DMS 273 (cell line): ENCODE data around the gene RBM44.

Experiments
- DNase-seq: peaks from one replicate; lab custom pipeline; 2025; ENCODE audit not compliant: unreplicated experiment; lab: John Stamatoyannopoulos, UW

Gene RBM44

GRCh38 chr2:237869343-237870102 is 70.9 kb downstream of the RBM44 start:
- DNase-seq = no peak

GRCh38 chr2:237870126-237870525 is 71.5 kb downstream of the RBM44 start:
- DNase-seq = no peak

- DNase-seq = no peak
Measured at GRCh38 chr2:237870754-237871651, 72.4 kb downstream of the RBM44 start.

GRCh38 chr2:237872178-237872887 is 73.8 kb downstream of the RBM44 start:
- no peak for DNase-seq

GRCh38 chr2:237873421-237873831 is 74.8 kb downstream of the RBM44 start:
- no peak for DNase-seq

- no peak for DNase-seq
Measured at GRCh38 chr2:237873897-237874551, 75.4 kb downstream of the RBM44 start.

GRCh38 chr2:237874585-237875161 is 76.1 kb downstream of the RBM44 start:
- no peak for DNase-seq

GRCh38 chr2:237875256-237876060 is 76.9 kb downstream of the RBM44 start:
- no peak for DNase-seq

GRCh38 chr2:237876061-237876526 is 77.5 kb downstream of the RBM44 start:
- DNase-seq = no peak

- no peak for DNase-seq
Measured at GRCh38 chr2:237876532-237876931, 78.0 kb downstream of the RBM44 start.

- no peak for DNase-seq
Measured at GRCh38 chr2:237876951-237877491, 78.4 kb downstream of the RBM44 start.

- DNase-seq = no peak
Measured at GRCh38 chr2:237877576-237878307, 79.2 kb downstream of the RBM44 start.

GRCh38 chr2:237878321-237879057 is 79.9 kb downstream of the RBM44 start:
- no peak for DNase-seq

- DNase-seq = peak; percentile 82
Measured at GRCh38 chr2:237879058-237879430, 80.5 kb downstream of the RBM44 start.

GRCh38 chr2:237879991-237880560 is 81.5 kb downstream of the RBM44 start:
- no peak for DNase-seq

GRCh38 chr2:237882510-237883481 is 84.2 kb downstream of the RBM44 start:
- no peak for DNase-seq
